Nephron (organoid): Measurements from ENCODE around the gene MT3.

ENCODE experiments used
- H3K27ac Mint-ChIP-seq, 3 experiments: 2 replicates each; pipeline ENCODE4 v1.8.0; 2020; ENCODE audit warnings: mixed read lengths in 3 of 3, mild to moderate bottlenecking in 2 of 3, moderate library complexity in 1 of 3
- H3K27me3 Mint-ChIP-seq: 2 replicates; pipeline ENCODE4 v1.8.0; 2021; ENCODE audit warnings: low read depth, mild to moderate bottlenecking, moderate library complexity, mixed read lengths
- H3K36me3 Mint-ChIP-seq: 2 replicates; pipeline ENCODE4 v1.8.0; 2020; ENCODE audit warnings: low read depth, mixed read lengths
- H3K4me1 Mint-ChIP-seq: 2 replicates; pipeline ENCODE4 v1.8.0; 2020; ENCODE audit warnings: mixed read lengths
- H3K4me3 Mint-ChIP-seq, 3 experiments: 2 replicates each; pipeline ENCODE4 v1.8.0; 2020; ENCODE audit warnings: mild to moderate bottlenecking in 3 of 3, mixed read lengths in 3 of 3, moderate library complexity in 2 of 3
- H3K9me3 Mint-ChIP-seq: 2 replicates; pipeline ENCODE4 v1.8.0; 2020; ENCODE audit warnings: mixed read lengths
- TF ChIP-seq, protein P1 (sequence below), 3 experiments: fragments of 200-600 bp; sonication (generic); IDR thresholded peaks; one replicate each; pipeline ENCODE4 v1.5.0; 2021; ENCODE audit warnings: antibody characterized with exemption in 3 of 3; ENCODE audit not compliant: unreplicated experiment in 3 of 3

MT3 gene

GRCh38 chr16:56559109-56559508, 30.2 kb upstream of the MT3 start:
- Mint-ChIP-seq H3K27ac (no peak overlapping the region), H3K27me3 (peaks cover 16% of the 10 kb centered on the region), H3K9me3 (no peaks in the 10 kb centered on the region), H3K4me3 (no peak overlapping the region), H3K4me1 (no peaks in the 10 kb centered on the region), H3K36me3 (no peaks in the 10 kb centered on the region)
- TF ChIP-seq, protein P1, sequence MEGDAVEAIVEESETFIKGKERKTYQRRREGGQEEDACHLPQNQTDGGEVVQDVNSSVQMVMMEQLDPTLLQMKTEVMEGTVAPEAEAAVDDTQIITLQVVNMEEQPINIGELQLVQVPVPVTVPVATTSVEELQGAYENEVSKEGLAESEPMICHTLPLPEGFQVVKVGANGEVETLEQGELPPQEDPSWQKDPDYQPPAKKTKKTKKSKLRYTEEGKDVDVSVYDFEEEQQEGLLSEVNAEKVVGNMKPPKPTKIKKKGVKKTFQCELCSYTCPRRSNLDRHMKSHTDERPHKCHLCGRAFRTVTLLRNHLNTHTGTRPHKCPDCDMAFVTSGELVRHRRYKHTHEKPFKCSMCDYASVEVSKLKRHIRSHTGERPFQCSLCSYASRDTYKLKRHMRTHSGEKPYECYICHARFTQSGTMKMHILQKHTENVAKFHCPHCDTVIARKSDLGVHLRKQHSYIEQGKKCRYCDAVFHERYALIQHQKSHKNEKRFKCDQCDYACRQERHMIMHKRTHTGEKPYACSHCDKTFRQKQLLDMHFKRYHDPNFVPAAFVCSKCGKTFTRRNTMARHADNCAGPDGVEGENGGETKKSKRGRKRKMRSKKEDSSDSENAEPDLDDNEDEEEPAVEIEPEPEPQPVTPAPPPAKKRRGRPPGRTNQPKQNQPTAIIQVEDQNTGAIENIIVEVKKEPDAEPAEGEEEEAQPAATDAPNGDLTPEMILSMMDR (IDR thresholded peaks at IDR 0.05; ENCODE audit: unreplicated experiment in 3 of 3) = no peak

DNA sequence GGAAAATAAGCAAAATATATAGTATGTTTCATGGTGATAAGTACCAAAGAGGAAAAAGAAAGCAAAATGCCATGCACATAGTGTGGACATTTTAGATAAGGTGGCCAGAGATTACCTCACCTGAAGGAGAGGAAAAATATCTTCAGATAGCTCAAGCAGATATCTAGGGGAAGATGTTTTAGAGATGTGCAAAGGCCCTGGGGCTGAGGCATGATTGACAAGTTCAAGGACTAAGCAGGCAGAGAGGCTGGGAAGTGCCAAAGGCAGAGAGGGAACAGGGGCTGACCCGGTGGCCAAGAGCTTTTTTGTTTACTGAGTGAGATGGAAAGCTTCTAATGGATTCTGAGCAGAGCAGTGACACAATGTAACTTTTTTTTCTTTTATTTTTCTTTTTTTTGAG, 28.9 kb upstream of the MT3 start:
- Mint-ChIP-seq H3K9me3 (no peaks in the 10 kb centered on the region), H3K36me3 (no peaks in the 10 kb centered on the region), H3K4me1 (no peaks in the 10 kb centered on the region), H3K27ac (no peak overlapping the region), H3K4me3 (no peak overlapping the region), H3K27me3 (peaks cover 14% of the 10 kb centered on the region)
- TF ChIP-seq, protein P1 (IDR thresholded peaks at IDR 0.05; ENCODE audit: unreplicated experiment in 3 of 3) = no peak

GRCh38 chr16:56561126-56561525, 28.2 kb upstream of the MT3 start:
- Mint-ChIP-seq H3K9me3 (no peaks in the 10 kb centered on the region), H3K4me1 (no peaks in the 10 kb centered on the region), H3K4me3 (no peak overlapping the region), H3K36me3 (no peaks in the 10 kb centered on the region), H3K27me3 (peaks cover 19% of the 10 kb centered on the region), H3K27ac (no peak overlapping the region)
- TF ChIP-seq, protein P1 (IDR thresholded peaks at IDR 0.05; ENCODE audit: unreplicated experiment in 3 of 3) = no peak

DNA sequence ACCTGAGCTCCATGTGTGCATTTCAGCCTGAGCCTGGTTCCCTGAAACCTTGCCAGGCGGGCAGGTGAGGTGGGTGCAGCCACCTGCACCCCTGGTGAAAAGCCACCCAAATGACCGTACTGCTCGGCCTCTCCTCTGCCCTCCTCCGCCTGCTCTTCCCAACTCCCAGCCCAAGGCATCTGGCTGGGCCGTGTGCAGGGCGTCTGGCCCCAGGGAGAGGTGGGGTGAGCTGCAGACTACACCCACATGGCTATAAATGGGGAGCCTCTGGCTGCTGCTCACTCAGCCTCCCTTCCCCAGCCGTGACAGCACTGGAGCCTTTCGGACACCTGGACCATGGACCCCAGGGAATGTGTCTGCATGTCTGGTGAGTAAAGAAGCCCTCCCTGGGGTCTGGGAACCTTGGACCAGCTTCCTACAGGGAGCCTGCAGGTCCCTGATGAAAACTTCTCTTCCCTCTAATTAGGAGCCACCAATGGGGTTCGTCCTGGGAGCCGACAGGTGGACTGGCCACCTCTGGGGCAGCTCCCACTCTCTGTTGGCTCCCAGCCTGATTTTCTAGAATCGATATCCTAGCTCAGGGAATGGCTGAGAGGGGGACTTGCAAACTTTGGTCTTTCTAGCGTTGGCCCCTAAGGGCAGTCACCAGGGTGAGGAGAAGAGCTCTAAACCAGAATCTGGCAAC, 24.4 kb upstream of the MT3 start, which contains the start of gene MT4:
Gene MT4, plus strand, starts transcription at position 281 of the 685 bp plus-strand sequence. Its CDS starts 56 bp downstream, at position 337.
- H3K9me3 Mint-ChIP-seq = no peaks in the 10 kb centered on the region
- TF ChIP-seq, protein P1 (IDR thresholded peaks at IDR 0.05; ENCODE audit: unreplicated experiment in 3 of 3) = no peak
- peaks cover 23% of the 10 kb centered on the region for H3K27me3 Mint-ChIP-seq
- H3K36me3 Mint-ChIP-seq = no peaks in the 10 kb centered on the region
- H3K4me1 Mint-ChIP-seq = no peaks in the 10 kb centered on the region
- no peak within 1 kb of the TSS for H3K4me3 Mint-ChIP-seq
- no peak within 1 kb of the TSS for H3K27ac Mint-ChIP-seq

- peaks cover 5% of the 10 kb centered on the region for H3K9me3 Mint-ChIP-seq
- peaks cover 18% of the 10 kb centered on the region for H3K27me3 Mint-ChIP-seq
- TF ChIP-seq, protein P1 (IDR thresholded peaks at IDR 0.05; ENCODE audit: unreplicated experiment in 3 of 3) = no peak
- no peak overlapping the region for H3K27ac Mint-ChIP-seq
- no peaks in the 10 kb centered on the region for H3K4me1 Mint-ChIP-seq
- no peak overlapping the region for H3K4me3 Mint-ChIP-seq
- no peaks in the 10 kb centered on the region for H3K36me3 Mint-ChIP-seq
These were observed 19.4 kb upstream of the MT3 start for GRCh38 chr16:56569971-56570370.

GRCh38 chr16:56571525-56571924, 17.8 kb upstream of the MT3 start:
- Mint-ChIP-seq H3K4me1 (no peaks in the 10 kb centered on the region), H3K27me3 (peaks cover 7% of the 10 kb centered on the region), H3K36me3 (no peaks in the 10 kb centered on the region), H3K27ac (no peak overlapping the region), H3K4me3 (no peak overlapping the region), H3K9me3 (peaks cover 13% of the 10 kb centered on the region)
- TF ChIP-seq, protein P1 (IDR thresholded peaks at IDR 0.05; ENCODE audit: unreplicated experiment in 3 of 3) = no peak
